Activated CD4-positive, alpha-beta T cell treated with anti-CD3 and anti-CD28 coated beads, Interleukin-2, amount 10 ng/mL, durations not matched to agents 24 days and 14 days (primary cell): ENCODE data around the gene RHOBTB3. TPM values are rescaled to one million over a fixed set of nuclear protein-coding genes. Genes with fewer than 3 reads are reported as not detected.

Experiments used
- DNase-seq: peaks from one replicate; pipeline ENCODE4 v3.0.0; 2022
- H3K27ac Mint-ChIP-seq: one replicate; pipeline ENCODE4 v1.8.0; 2022; ENCODE audit warnings: mild to moderate bottlenecking, mixed read lengths
- H3K27me3 Mint-ChIP-seq: one replicate; pipeline ENCODE4 v1.8.0; 2022; ENCODE audit warnings: mixed read lengths
- H3K36me3 Mint-ChIP-seq: one replicate; pipeline ENCODE4 v1.8.0; 2022; ENCODE audit warnings: low read depth, mild to moderate bottlenecking, mixed read lengths
- H3K4me1 Mint-ChIP-seq: one replicate; pipeline ENCODE4 v1.8.0; 2021; ENCODE audit warnings: mixed read lengths
- H3K4me3 Mint-ChIP-seq: one replicate; pipeline ENCODE4 v1.8.0; 2022; ENCODE audit warnings: mild to moderate bottlenecking, moderate library complexity, mixed read lengths
- H3K9me3 Mint-ChIP-seq: one replicate; pipeline ENCODE4 v1.8.0; 2021; ENCODE audit warnings: mixed read lengths
- intact Hi-C: fragments of 100-400 bp; cut with micrococcal nuclease; formaldehyde crosslinking; loops from one replicate; pipeline ENCODE4 v1.15.1; 2023
- total RNA-seq: library from RNA; stranded (reverse); gene quantifications from 2 replicates; pipeline ENCODE4 v1.2.3, GENCODE V29; 2022

Gene RHOBTB3
- total RNA-seq, 1 donor from 2014 or later = 0.37 TPM

- Mint-ChIP-seq H3K9me3 (no peaks in the 10 kb centered on the region), H3K4me3 (peak overlapping the region; percentile 81), H3K27ac (no peak overlapping the region), H3K4me1 (peaks cover 19% of the 10 kb centered on the region), H3K36me3 (peaks cover 1% of the 10 kb centered on the region), H3K27me3 (peaks cover 68% of the 10 kb centered on the region)
- intact Hi-C loops = loop anchor here (1.0 kb wide), 1 partner anchor 14 kb away; no protein-coding TSS in a partner anchor
- DNase-seq = peak; percentile 74
These were observed 727 bp downstream of the RHOBTB3 start for GRCh38 chr5:95731571-95732554.

GRCh38 chr5:95733107-95733665 is 2.0 kb downstream of the RHOBTB3 start:
- Mint-ChIP-seq H3K27me3 (peaks cover 73% of the 10 kb centered on the region), H3K9me3 (no peaks in the 10 kb centered on the region)
- intact Hi-C loops = no loop called here

GRCh38 chr5:95734187-95734586 is 3.1 kb downstream of the RHOBTB3 start:
- intact Hi-C loops = no loop called here
- Mint-ChIP-seq H3K4me3 (no peak overlapping the region), H3K9me3 (no peaks in the 10 kb centered on the region), H3K36me3 (peaks cover 1% of the 10 kb centered on the region), H3K27me3 (peaks cover 72% of the 10 kb centered on the region), H3K27ac (no peak overlapping the region), H3K4me1 (peaks cover 18% of the 10 kb centered on the region)
- DNase-seq = no peak

More at GRCh38 chr5:95733107-95733665, 2.0 kb downstream of the RHOBTB3 start:
- Mint-ChIP-seq H3K4me1 (peaks cover 19% of the 10 kb centered on the region), H3K4me3 (no peak overlapping the region), H3K36me3 (peaks cover 1% of the 10 kb centered on the region), H3K27ac (no peak overlapping the region)
- DNase-seq = no peak

- H3K27ac Mint-ChIP-seq = no peak overlapping the region
- peaks cover 67% of the 10 kb centered on the region for H3K27me3 Mint-ChIP-seq
- peaks cover 14% of the 10 kb centered on the region for H3K4me1 Mint-ChIP-seq
- no peaks in the 10 kb centered on the region for H3K9me3 Mint-ChIP-seq
- peaks cover 1% of the 10 kb centered on the region for H3K36me3 Mint-ChIP-seq
- H3K4me3 Mint-ChIP-seq = no peak overlapping the region
- DNase-seq = no peak
- intact Hi-C loops = no loop called here
These were observed 3.8 kb downstream of the RHOBTB3 start for GRCh38 chr5:95734906-95735305.

GRCh38 chr5:95735406-95735805 is 4.3 kb downstream of the RHOBTB3 start:
- DNase-seq = no peak
- Mint-ChIP-seq H3K4me1 (peaks cover 10% of the 10 kb centered on the region), H3K36me3 (peaks cover 1% of the 10 kb centered on the region), H3K9me3 (no peaks in the 10 kb centered on the region), H3K4me3 (no peak overlapping the region), H3K27me3 (peaks cover 62% of the 10 kb centered on the region), H3K27ac (no peak overlapping the region)
- intact Hi-C loops = no loop called here

GRCh38 chr5:95738072-95738471 is 6.9 kb downstream of the RHOBTB3 start:
- no peak overlapping the region for H3K4me3 Mint-ChIP-seq
- H3K27me3 Mint-ChIP-seq = peaks cover 45% of the 10 kb centered on the region
- no peaks in the 10 kb centered on the region for H3K4me1 Mint-ChIP-seq
- intact Hi-C loops = no loop called here
- no peaks in the 10 kb centered on the region for H3K9me3 Mint-ChIP-seq
- H3K27ac Mint-ChIP-seq = no peak overlapping the region
- no peaks in the 10 kb centered on the region for H3K36me3 Mint-ChIP-seq
- DNase-seq = no peak

GRCh38 chr5:95738834-95739233 is 7.7 kb downstream of the RHOBTB3 start:
- intact Hi-C loops = no loop called here
- Mint-ChIP-seq H3K4me3 (no peak overlapping the region), H3K4me1 (no peaks in the 10 kb centered on the region), H3K9me3 (no peaks in the 10 kb centered on the region), H3K36me3 (no peaks in the 10 kb centered on the region), H3K27me3 (peaks cover 43% of the 10 kb centered on the region), H3K27ac (no peak overlapping the region)
- no peak for DNase-seq

GRCh38 chr5:95739857-95740256 is 8.7 kb downstream of the RHOBTB3 start:
- intact Hi-C loops = no loop called here
- H3K9me3 Mint-ChIP-seq = no peaks in the 10 kb centered on the region
- no peak overlapping the region for H3K27ac Mint-ChIP-seq
- no peaks in the 10 kb centered on the region for H3K36me3 Mint-ChIP-seq
- H3K4me3 Mint-ChIP-seq = no peak overlapping the region
- no peaks in the 10 kb centered on the region for H3K4me1 Mint-ChIP-seq
- peaks cover 43% of the 10 kb centered on the region for H3K27me3 Mint-ChIP-seq
- no peak for DNase-seq

- H3K27ac Mint-ChIP-seq = no peak overlapping the region
- no peaks in the 10 kb centered on the region for H3K36me3 Mint-ChIP-seq
- no peak overlapping the region for H3K4me3 Mint-ChIP-seq
- no peaks in the 10 kb centered on the region for H3K9me3 Mint-ChIP-seq
- peaks cover 5% of the 10 kb centered on the region for H3K4me1 Mint-ChIP-seq
- H3K27me3 Mint-ChIP-seq = peaks cover 41% of the 10 kb centered on the region
- no peak for DNase-seq
- intact Hi-C loops = no loop called here
These were observed 10.3 kb downstream of the RHOBTB3 start for GRCh38 chr5:95741458-95741857.

GRCh38 chr5:95743232-95743631 is 12.1 kb downstream of the RHOBTB3 start:
- Mint-ChIP-seq H3K36me3 (no peaks in the 10 kb centered on the region), H3K9me3 (no peaks in the 10 kb centered on the region), H3K4me3 (no peak overlapping the region), H3K27me3 (peaks cover 32% of the 10 kb centered on the region), H3K27ac (no peak overlapping the region), H3K4me1 (peaks cover 9% of the 10 kb centered on the region)
- intact Hi-C loops = no loop called here
- no peak for DNase-seq

- H3K9me3 Mint-ChIP-seq = no peaks in the 10 kb centered on the region
- no peak overlapping the region for H3K27ac Mint-ChIP-seq
- H3K27me3 Mint-ChIP-seq = peaks cover 28% of the 10 kb centered on the region
- peaks cover 9% of the 10 kb centered on the region for H3K4me1 Mint-ChIP-seq
- no peak overlapping the region for H3K4me3 Mint-ChIP-seq
- no peaks in the 10 kb centered on the region for H3K36me3 Mint-ChIP-seq
- intact Hi-C loops = no loop called here
- DNase-seq = no peak
These were observed 12.7 kb downstream of the RHOBTB3 start for GRCh38 chr5:95743877-95744276.

GRCh38 chr5:95746194-95746593 is 15.1 kb downstream of the RHOBTB3 start:
- Mint-ChIP-seq H3K27ac (no peak overlapping the region), H3K4me3 (no peak overlapping the region), H3K27me3 (peaks cover 26% of the 10 kb centered on the region), H3K4me1 (peaks cover 9% of the 10 kb centered on the region), H3K36me3 (no peaks in the 10 kb centered on the region), H3K9me3 (no peaks in the 10 kb centered on the region)
- DNase-seq = no peak
- intact Hi-C loops = loop anchor here (2.0 kb wide), 1 partner anchor 27 kb away; no protein-coding TSS in a partner anchor

- DNase-seq = no peak
- Mint-ChIP-seq H3K27me3 (peaks cover 27% of the 10 kb centered on the region), H3K27ac (no peak overlapping the region), H3K9me3 (no peaks in the 10 kb centered on the region), H3K36me3 (no peaks in the 10 kb centered on the region), H3K4me1 (peaks cover 9% of the 10 kb centered on the region), H3K4me3 (no peak overlapping the region)
- intact Hi-C loops = loop anchor here (1.0 to 2.0 kb wide), 2 partner anchors 13 to 28 kb away; no protein-coding TSS in a partner anchor
These were observed 15.9 kb downstream of the RHOBTB3 start for GRCh38 chr5:95746722-95747679.
